Tibial nerve (tissue), 4 donors: ENCODE measurements around the gene SCIMP. TPM values are rescaled to one million over a fixed set of nuclear protein-coding genes. Genes with fewer than 3 reads are reported as not detected.
"Not testable (repeated sequence)": the region's sequence is repeated elsewhere in the genome, so short reads cannot be mapped to it uniquely, and the experiment has no call there.

Source experiments
- DNase-seq, 2 donors: peaks; one replicate each; pipeline ENCODE4 v3.0.0-alpha.2; 2019; ENCODE audit warnings: low spot score in 2 of 2
- H3K27ac ChIP-seq, 4 donors: fragments of 200-600 bp; sonication (generic) in 3 of 4; one replicate each; pipeline ENCODE4 v1.5.1; 2017 to 2019; ENCODE audit warnings: mild to moderate bottlenecking in 1 of 4
- H3K27me3 ChIP-seq, 2 donors: fragments of 200-600 bp; sonication (generic) in 1 of 2; one replicate each; pipeline versions ENCODE4 v1.5.1 to v1.6.0; 2017 to 2019
- H3K36me3 ChIP-seq, 3 donors: fragments of 200-600 bp; sonication (generic); one replicate each; pipeline ENCODE4 v1.5.1; 2018 to 2019
- H3K4me1 ChIP-seq, 4 donors: fragments of 200-600 bp; sonication (generic) in 3 of 4; one replicate each; pipeline ENCODE4 v1.5.1; 2017 to 2019
- H3K4me3 ChIP-seq, 4 donors: fragments of 200-600 bp; sonication (generic) in 3 of 4; one replicate each; pipeline ENCODE4 v1.5.1; 2017 to 2019; ENCODE audit warnings: mild to moderate bottlenecking in 1 of 4, moderate library complexity in 1 of 4
- H3K9me3 ChIP-seq, 4 donors: fragments of 200-600 bp; sonication (generic) in 3 of 4; one replicate each; pipeline ENCODE4 v1.5.1; 2017 to 2019
- CTCF ChIP-seq, 5 experiments: fragments of 200-600 bp in 3 of 5; fragments of 450-650 bp in 2 of 5; sonication (generic) in 3 of 5; IDR thresholded peaks; one replicate each; pipeline ENCODE4 v1.5.1; 2016 to 2019; ENCODE audit warnings: antibody characterized with exemption in 5 of 5, mild to moderate bottlenecking in 3 of 5, moderate library complexity in 2 of 5
- EP300 ChIP-seq, 2 donors: sonication (generic); formaldehyde crosslinking; IDR thresholded peaks; one replicate each; pipeline ENCODE4 v1.6.1; 2017; ENCODE audit warnings: antibody characterized with exemption in 2 of 2, mild to moderate bottlenecking in 1 of 2
- POLR2A ChIP-seq, 2 donors: fragments of 450-650 bp; IDR thresholded peaks; one replicate each; pipeline ENCODE4 v1.6.1; 2017; ENCODE audit warnings: antibody characterized with exemption in 2 of 2, mild to moderate bottlenecking in 2 of 2, moderate library complexity in 2 of 2
- WGBS, 2 donors: methylation state at CpG; one replicate each; pipeline ENCODE4 v1.1.5; 2018; 5-methylcytosine and 5-hydroxymethylcytosine counted together
- total RNA-seq, 4 donors: library from RNA; depleted of rRNA; stranded (reverse); fragments of >200 nt; gene quantifications; one replicate each; pipeline ENCODE4 v1.1.0, GENCODE V29; 2016

The SCIMP gene
- total RNA-seq, 4 donors from 2014 or later, result 0.84 to 3.0 (median 1.5) TPM

GRCh38 chr17:5237541-5238016 lies 2.9 kb upstream of the SCIMP start:
- no peak overlapping the region for H3K4me3 ChIP-seq

GRCh38 chr17:5236938-5237540 lies 2.4 kb upstream of the SCIMP start:
- peaks cover 0 to 7% (median 0%) of the 10 kb centered on the region in 4 donors for H3K4me1 ChIP-seq
- no peaks in the 10 kb centered on the region for H3K9me3 ChIP-seq
- no peaks in the 10 kb centered on the region for H3K27me3 ChIP-seq
- no peak overlapping the region for H3K4me3 ChIP-seq
- TF ChIP-seq EP300 (IDR thresholded peaks at IDR 0.05), result no peak
- no peak for TF ChIP-seq POLR2A (IDR thresholded peaks at IDR 0.05)
- TF ChIP-seq CTCF (IDR thresholded peaks at IDR 0.05), result no peak
- H3K36me3 ChIP-seq, result peaks cover 0 to 31% (median 0%) of the 10 kb centered on the region in 3 donors
- no peak overlapping the region for H3K27ac ChIP-seq
- 55 to 70% methylated on average over 3 of the region's 3 CpGs for WGBS, 2 donors
- DNase-seq, result no peak

More at GRCh38 chr17:5237541-5238016, 2.9 kb upstream of the SCIMP start:
- no peaks in the 10 kb centered on the region for H3K9me3 ChIP-seq
- WGBS, 2 donors, result 33 to 42% methylated on average over 6 of the region's 6 CpGs
- TF ChIP-seq EP300 (IDR thresholded peaks at IDR 0.05) (no peak), CTCF (IDR thresholded peaks at IDR 0.05) (peak in 4 of 5 experiments; percentile 10 to 59 (median 49))
- H3K4me1 ChIP-seq, result peaks cover 0 to 7% (median 0%) of the 10 kb centered on the region in 4 donors
- H3K27me3 ChIP-seq, result no peaks in the 10 kb centered on the region
- H3K36me3 ChIP-seq, result peaks cover 0 to 31% (median 0%) of the 10 kb centered on the region in 3 donors
- peak in 1 of 2 donors; percentile 55 for DNase-seq
- no peak overlapping the region for H3K27ac ChIP-seq

GRCh38 chr17:5233492-5233891 lies 1.2 kb downstream of the SCIMP start:
- H3K27ac ChIP-seq, result peak overlapping the region in 3 of 4 donors; percentile 42 to 67 (median 60)

DNA sequence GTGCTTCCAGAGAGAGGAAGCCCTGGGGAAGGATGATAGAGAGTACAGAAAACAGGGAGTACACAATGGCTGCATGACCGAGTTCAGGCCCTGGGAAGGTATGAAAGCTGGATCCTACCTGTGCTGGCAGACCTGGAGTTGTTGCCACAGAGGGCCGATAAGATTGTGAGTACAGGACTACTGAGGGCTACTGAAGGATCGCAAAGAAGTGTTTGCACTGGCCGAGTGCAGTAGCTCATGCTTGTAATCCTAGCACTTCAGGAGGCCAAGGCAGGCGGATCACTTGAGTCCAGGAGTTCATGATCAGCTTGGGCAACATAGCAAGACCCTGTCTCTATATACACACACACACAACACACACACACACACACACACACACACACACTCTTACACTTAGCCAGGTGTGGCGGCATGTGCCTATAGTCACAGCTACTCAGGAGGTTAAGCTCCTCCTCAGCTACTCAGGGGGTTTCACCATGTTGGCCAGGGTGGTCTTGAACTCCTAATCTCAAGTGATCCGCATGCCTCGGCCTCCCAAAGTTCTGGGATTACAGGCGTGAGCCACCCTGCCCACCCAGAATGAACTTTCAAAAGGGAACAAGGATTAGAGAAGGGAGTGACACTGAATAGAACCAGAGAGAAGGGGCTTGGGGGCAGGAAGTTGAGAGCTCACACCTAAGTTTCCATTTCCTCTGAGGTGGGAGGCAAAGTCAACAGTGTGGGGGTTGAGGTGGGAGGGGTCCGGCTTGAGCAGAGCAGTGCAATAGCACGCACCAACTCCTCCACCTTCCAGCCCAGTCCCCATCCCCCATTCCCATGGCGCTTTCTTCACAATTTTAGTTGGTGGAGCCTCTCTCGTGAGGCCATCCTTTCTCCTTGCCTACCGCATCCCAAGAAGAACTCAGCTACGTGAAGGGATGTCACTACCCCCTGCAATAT lies 7.5 kb downstream of the SCIMP start:
- TF ChIP-seq CTCF (IDR thresholded peaks at IDR 0.05), result no peak
- TF ChIP-seq POLR2A (IDR thresholded peaks at IDR 0.05), result no peak
- no peak for TF ChIP-seq EP300 (IDR thresholded peaks at IDR 0.05)

More at GRCh38 chr17:5233492-5233891, 1.2 kb downstream of the SCIMP start:
- H3K9me3 ChIP-seq, DNase-seq, H3K27me3 ChIP-seq, H3K4me1 ChIP-seq: not testable (repeated sequence)
- H3K36me3 ChIP-seq, result peaks cover 0 to 44% (median 0%) of the 10 kb centered on the region in 3 donors
- H3K4me3 ChIP-seq, result peak overlapping the region in 2 of 4 donors; percentile 33 to 36
- WGBS, 2 donors, result 90 to 91% methylated on average over 7 of the region's 7 CpGs

GRCh38 chr17:5225668-5226457 lies 8.8 kb downstream of the SCIMP start:
- no peaks in the 10 kb centered on the region for H3K27me3 ChIP-seq
- H3K9me3 ChIP-seq, result no peaks in the 10 kb centered on the region
- peak overlapping the region in 3 of 4 donors; percentile 36 to 59 (median 36) for H3K27ac ChIP-seq
- no peak for DNase-seq
- peaks cover 0 to 16% (median 8%) of the 10 kb centered on the region in 4 donors for H3K4me1 ChIP-seq
- peak; percentile 18 to 28 for TF ChIP-seq EP300 (IDR thresholded peaks at IDR 0.05)
- TF ChIP-seq CTCF (IDR thresholded peaks at IDR 0.05), result no peak
- WGBS, 2 donors, result 79 to 87% methylated on average over 17 of the region's 17 CpGs
- peaks cover 0 to 67% (median 0%) of the 10 kb centered on the region in 3 donors for H3K36me3 ChIP-seq
- H3K4me3 ChIP-seq, result no peak overlapping the region

More for the DNA sequence above, 7.5 kb downstream of the SCIMP start:
- no peak for DNase-seq
- H3K27me3 ChIP-seq, result no peaks in the 10 kb centered on the region
- H3K27ac ChIP-seq, result peak overlapping the region in 3 of 4 donors; percentile 59 to 70 (median 63)
- H3K36me3 ChIP-seq, result peaks cover 0 to 67% (median 0%) of the 10 kb centered on the region in 3 donors
- H3K4me3 ChIP-seq, result no peak overlapping the region
- peaks cover 0 to 16% (median 6%) of the 10 kb centered on the region in 4 donors for H3K4me1 ChIP-seq
- no peaks in the 10 kb centered on the region for H3K9me3 ChIP-seq
- WGBS, 2 donors, result 90 to 91% methylated on average over 15 of the region's 15 CpGs

GRCh38 chr17:5221912-5222311 lies 12.7 kb downstream of the SCIMP start:
- WGBS, 2 donors, result 93 to 95% methylated on average over 12 of the region's 12 CpGs
- H3K36me3 ChIP-seq, result peaks cover 0 to 76% (median 0%) of the 10 kb centered on the region in 3 donors
- not testable (repeated sequence) for H3K27me3 ChIP-seq, H3K9me3 ChIP-seq, H3K4me3 ChIP-seq, DNase-seq, H3K4me1 ChIP-seq
- peak overlapping the region in 3 of 4 donors; percentile 36 to 64 (median 55) for H3K27ac ChIP-seq
